H1 (cell line): ENCODE results near the gene COA4. TPM values are rescaled to one million over a fixed set of nuclear protein-coding genes. Genes with fewer than 3 reads are reported as not detected.

Experiments used
- ASH2L ChIP-seq: fragments of 200-600, 300-600 bp; sonication (generic); IDR thresholded peaks from one replicate; pipeline ENCODE4 v1.7.1; 2017; ENCODE audit warnings: low read length
- NANOG ChIP-seq: IDR thresholded peaks from 2 replicates; pipeline ENCODE4 v1.6.1; 2011; ENCODE audit warnings: low read length, low read depth, mild to moderate bottlenecking, inconsistent platforms; ENCODE audit not compliant: insufficient read depth, poor library complexity, severe bottlenecking
- POU5F1 ChIP-seq: IDR thresholded peaks from 2 replicates; pipeline ENCODE4 v1.6.1; 2011; ENCODE audit warnings: low read depth, mild to moderate bottlenecking, low read length, moderate library complexity
- SP2 ChIP-seq: IDR thresholded peaks from 2 replicates; pipeline ENCODE4 v1.6.1; 2012; ENCODE audit warnings: mild to moderate bottlenecking, low read length, inconsistent platforms
- TAF7 ChIP-seq: optimal IDR thresholded peaks from 2 replicates; pipeline ENCODE3; 2011; ENCODE audit warnings: low read depth, mild to moderate bottlenecking, inconsistent platforms, low read length, moderate library complexity, borderline replicate concordance
- TBP ChIP-seq: IDR thresholded peaks from 2 replicates; pipeline ENCODE4 v1.6.1; 2011; ENCODE audit warnings: low read depth, low read length, improper control_type of control experiment
- YY1 ChIP-seq: IDR thresholded peaks from 2 replicates; pipeline ENCODE4 v1.6.1; 2011; ENCODE audit warnings: low read depth, mild to moderate bottlenecking, low read length
- polyA plus RNA-seq, 7 experiments: library from polyadenylated mRNA; depleted of rRNA in 3 of 7; stranded (reverse) in 5 of 7; unstranded in 2 of 7; fragments of >200 nt in 5 of 7; fragments of 200-250 nt in 2 of 7; gene quantifications; 1 replicate in 5 of 7; 2 replicates in 1 of 7; 4 replicates in 1 of 7; pipeline versions ENCODE4 v1.2.1 to v1.2.3, GENCODE V29; 2011 to 2013; ENCODE audit warnings: missing spikeins in 2 of 7, mixed read lengths in 2 of 7
- total RNA-seq: library from RNA; stranded (reverse); fragmentation: NEBNext Ultra II Directional; extraction: Animal tissue kit (Norgen Biotek cat#: 25700); gene quantifications from 2 replicates; pipeline ENCODE4 v1.2.1, GENCODE V29; 2021

COA4 gene
- total and polyA plus RNA-seq, 2 of the 8 experiments (the other 6 are each of a cell fraction or from before 2014, with no cell fraction given), result 177 to 380 TPM

GRCh38 chr11:73833067-73833466 lies 43.6 kb downstream of the COA4 start (continued):
- TF ChIP-seq SP2 (no peak), POU5F1 (no peak), NANOG (no peak), ASH2L (no peak), TBP (no peak), YY1 (no peak), TAF7 (no peak)
